NCI-H1930 (cell line): ENCODE results near the gene DNAJB11.
"Not testable (repeated sequence)": the region's sequence is repeated elsewhere in the genome, so short reads cannot be mapped to it uniquely, and the experiment has no call there.

Experiments
- DNase-seq, 2 experiments: peaks; one replicate each; lab custom pipeline; 2025; lab: John Stamatoyannopoulos, UW

Gene DNAJB11

DNA sequence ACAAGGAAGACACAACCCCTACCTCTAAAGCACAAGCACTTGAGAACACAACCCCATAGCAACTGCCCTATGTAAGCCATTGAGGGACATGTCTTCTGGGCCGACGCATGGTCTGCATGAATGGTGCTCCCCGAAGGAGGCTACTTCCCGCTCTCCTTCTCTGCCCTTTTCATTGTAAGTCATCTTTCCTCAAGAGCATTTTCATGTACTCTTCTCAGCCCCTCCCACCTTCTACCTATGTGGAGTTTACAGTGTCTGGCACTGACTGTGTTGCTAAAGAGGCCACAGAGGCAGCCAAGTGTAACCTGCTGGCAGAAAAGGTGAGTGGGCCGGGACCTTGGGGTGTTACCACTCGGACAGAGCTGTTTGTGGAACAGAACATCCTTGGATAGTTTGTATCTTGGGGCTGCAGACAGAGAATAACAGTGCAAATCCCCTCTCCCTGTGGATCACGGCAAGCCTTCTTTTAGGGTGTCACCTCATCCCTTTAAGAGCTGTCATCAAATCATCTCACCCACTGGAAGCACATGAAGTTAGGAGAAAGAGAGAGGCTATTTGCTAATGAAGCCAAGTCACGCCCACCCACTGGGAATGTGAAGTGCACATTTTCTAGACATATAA is 47.9 kb downstream of the DNAJB11 start:
- DNase-seq, result no peak

DNA sequence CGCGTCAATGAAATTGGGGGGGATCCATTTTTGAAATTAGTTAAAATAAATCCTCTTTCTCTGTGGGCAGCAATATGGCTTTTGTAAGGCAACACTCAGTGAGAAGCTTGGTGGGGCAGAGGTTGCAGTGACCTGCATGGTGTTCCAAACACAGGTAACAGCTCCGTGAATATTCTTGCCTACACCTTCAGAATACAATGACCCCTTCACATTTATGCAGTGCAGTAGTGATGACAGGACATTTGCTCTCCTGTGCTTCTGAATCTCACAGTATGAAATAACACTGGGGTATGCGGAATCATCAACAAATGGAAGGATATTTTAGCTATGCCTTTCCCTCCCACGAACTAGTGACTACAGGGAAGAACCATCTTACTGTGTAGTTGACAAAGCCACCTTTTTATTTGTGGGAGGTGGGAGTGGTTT is 49.3 kb downstream of the DNAJB11 start:
- no peak for DNase-seq

- DNase-seq, result no peak
Observed at GRCh38 chr3:186620213-186621092, 49.9 kb downstream of the DNAJB11 start.

- DNase-seq, result no peak
Observed at GRCh38 chr3:186621894-186622650, 51.6 kb downstream of the DNAJB11 start.

- no peak for DNase-seq
Observed at GRCh38 chr3:186622651-186623310, 52.3 kb downstream of the DNAJB11 start.

DNA sequence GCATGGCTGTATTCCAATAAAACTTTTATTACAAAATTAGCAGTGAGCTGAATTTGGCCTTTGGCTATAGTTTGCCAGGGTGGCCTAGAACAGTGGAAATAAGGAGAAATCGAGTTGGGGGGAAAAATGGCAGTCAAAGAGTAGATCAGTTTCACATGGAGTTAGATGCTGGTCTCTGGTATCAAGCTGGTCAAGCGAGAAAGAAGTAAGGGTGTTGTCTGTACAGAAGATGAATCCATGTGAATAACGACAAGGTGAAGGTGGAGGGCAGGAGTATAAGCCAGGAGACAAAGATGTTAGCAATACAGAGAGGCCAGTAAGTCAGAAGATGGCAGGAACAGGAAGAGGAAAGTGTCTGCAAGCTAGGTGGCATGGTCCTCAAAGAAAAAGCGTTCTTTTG is 54.1 kb downstream of the DNAJB11 start:
- DNase-seq, result no peak

- no peak for DNase-seq
Observed at GRCh38 chr3:186625600-186626042, 55.1 kb downstream of the DNAJB11 start.

- no peak for DNase-seq
Observed at GRCh38 chr3:186626254-186626847, 55.8 kb downstream of the DNAJB11 start.

GRCh38 chr3:186627852-186628414 is 57.4 kb downstream of the DNAJB11 start:
- no peak for DNase-seq

GRCh38 chr3:186628756-186629155 is 58.2 kb downstream of the DNAJB11 start:
- no peak for DNase-seq

- no peak for DNase-seq
Observed at GRCh38 chr3:186630950-186631641, 60.6 kb downstream of the DNAJB11 start.

- no peak for DNase-seq
Observed at GRCh38 chr3:186633481-186633880, 63.0 kb downstream of the DNAJB11 start.

GRCh38 chr3:186634207-186634606 is 63.7 kb downstream of the DNAJB11 start:
- not testable (repeated sequence) for DNase-seq
